ENCODE results near the gene OR1N2. TPM values are rescaled to one million over a fixed set of nuclear protein-coding genes. Genes with fewer than 3 reads are reported as not detected.
A peak's percentile ranks its signal among the peaks of the same experiment; 100 is the strongest.
"Not testable (repeated sequence)": the region's sequence is repeated elsewhere in the genome, so short reads cannot be mapped to it uniquely, and the experiment has no call there.

OR1N2 gene
- polyA plus RNA-seq, 1 donor from 2014 or later = not detected

DNA sequence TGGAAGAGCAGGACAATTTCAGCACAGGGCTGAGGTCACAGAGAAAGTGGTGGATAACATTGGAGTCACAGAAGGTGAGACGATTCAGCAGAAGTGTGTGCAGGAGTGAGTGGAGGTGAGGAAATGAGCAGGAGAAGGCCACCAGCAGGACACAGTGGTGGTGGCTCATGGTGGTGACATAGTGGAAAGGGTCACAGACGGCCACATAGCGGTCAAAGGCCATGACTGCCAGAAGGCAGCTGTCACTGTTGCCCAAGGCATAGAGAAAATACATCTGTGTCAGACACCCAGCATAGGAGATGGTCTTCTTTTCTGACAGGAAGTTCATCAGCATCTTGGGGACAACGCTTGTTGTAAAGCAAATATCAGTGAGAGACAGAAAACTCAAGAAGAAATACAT is 15.0 kb downstream of the OR1N2 start:
- peaks cover 6% of the 10 kb centered on the region for H3K27me3 Mint-ChIP-seq
- H3K27ac Mint-ChIP-seq = no peak overlapping the region
- peaks cover 5% of the 10 kb centered on the region for H3K36me3 Mint-ChIP-seq
- peaks cover 0 to 1% (median 1%) of the 10 kb centered on the region in 3 donors for H3K9me3 Mint-ChIP-seq
- no peak overlapping the region for H3K4me3 Mint-ChIP-seq
- H3K4me1 Mint-ChIP-seq = no peaks in the 10 kb centered on the region

DNA sequence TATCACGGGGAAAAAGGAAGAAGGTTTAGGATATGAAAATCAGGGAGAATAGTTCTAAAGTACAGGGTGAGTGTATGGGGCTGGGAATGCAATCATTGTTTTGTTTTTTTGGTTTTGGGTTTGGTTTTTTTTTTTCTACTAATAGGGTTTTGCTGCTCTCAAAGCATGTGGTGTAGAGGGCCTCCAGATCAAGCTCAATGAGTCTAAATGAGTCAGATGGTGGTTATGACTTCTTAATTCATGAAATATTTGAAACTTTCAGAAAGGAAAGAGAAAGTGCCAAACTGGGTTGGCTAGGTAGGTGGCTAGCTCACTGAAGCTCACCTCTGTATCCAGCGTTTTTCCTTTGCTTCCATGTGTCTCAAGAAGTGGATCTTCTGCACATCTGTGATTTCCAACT is 19.5 kb downstream of the OR1N2 start:
- H3K36me3 Mint-ChIP-seq = peaks cover 4% of the 10 kb centered on the region
- no peaks in the 10 kb centered on the region for H3K27me3 Mint-ChIP-seq
- H3K9me3 Mint-ChIP-seq = peaks cover 0 to 3% (median 2%) of the 10 kb centered on the region in 3 donors
- peak overlapping the region in 1 of 3 donors; percentile 24 for H3K27ac Mint-ChIP-seq
- H3K4me3 Mint-ChIP-seq = no peak overlapping the region
- H3K4me1 Mint-ChIP-seq = no peaks in the 10 kb centered on the region

DNA sequence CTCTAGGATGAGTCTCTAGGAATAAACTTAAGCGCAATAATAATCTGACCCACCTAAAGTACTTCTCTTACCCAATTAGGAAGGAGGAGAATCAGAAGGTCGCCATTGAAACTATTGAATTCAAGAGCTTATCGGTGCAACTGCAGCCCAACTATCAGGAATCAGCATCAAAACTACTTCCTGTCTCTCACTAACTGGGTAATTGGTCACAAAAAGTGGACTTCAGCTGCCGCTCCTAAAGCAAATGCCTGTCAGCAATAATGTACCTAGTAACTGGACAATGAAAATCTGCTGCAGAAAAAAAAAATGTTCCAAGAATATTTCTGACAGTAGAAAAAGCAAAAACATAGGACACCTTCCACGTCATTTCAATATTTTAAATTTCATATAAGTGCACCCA is 27.0 kb downstream of the OR1N2 start:
- H3K27ac Mint-ChIP-seq = no peak overlapping the region
- no peaks in the 10 kb centered on the region for H3K27me3 Mint-ChIP-seq
- peaks cover 4% of the 10 kb centered on the region for H3K36me3 Mint-ChIP-seq
- H3K4me1 Mint-ChIP-seq = no peaks in the 10 kb centered on the region
- H3K4me3 Mint-ChIP-seq = no peak overlapping the region
- H3K9me3 Mint-ChIP-seq = peaks cover 0 to 2% (median 0%) of the 10 kb centered on the region in 3 donors

DNA sequence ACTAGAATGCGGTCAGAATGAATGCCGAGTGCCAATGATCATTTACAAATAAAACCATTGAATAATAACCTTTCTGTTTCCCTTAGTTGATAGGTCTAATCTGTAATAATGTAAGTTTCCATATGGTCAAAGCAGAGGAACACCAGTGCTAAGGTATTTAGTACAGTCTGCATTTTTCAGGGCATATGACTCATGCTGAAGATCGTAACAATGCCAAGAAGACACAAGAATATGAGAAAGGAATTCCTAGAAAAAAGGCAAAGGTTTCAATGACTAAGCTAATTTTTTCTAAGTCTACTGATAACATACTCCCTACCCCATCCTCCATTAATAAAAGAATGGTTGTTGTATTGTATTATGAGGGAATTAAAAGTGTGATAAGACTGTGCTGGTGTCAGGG is 27.4 kb downstream of the OR1N2 start:
- no peaks in the 10 kb centered on the region for H3K4me1 Mint-ChIP-seq
- peaks cover 0 to 2% (median 0%) of the 10 kb centered on the region in 3 donors for H3K9me3 Mint-ChIP-seq
- no peak overlapping the region for H3K4me3 Mint-ChIP-seq
- peaks cover 4% of the 10 kb centered on the region for H3K36me3 Mint-ChIP-seq
- no peak overlapping the region for H3K27ac Mint-ChIP-seq
- no peaks in the 10 kb centered on the region for H3K27me3 Mint-ChIP-seq

DNA sequence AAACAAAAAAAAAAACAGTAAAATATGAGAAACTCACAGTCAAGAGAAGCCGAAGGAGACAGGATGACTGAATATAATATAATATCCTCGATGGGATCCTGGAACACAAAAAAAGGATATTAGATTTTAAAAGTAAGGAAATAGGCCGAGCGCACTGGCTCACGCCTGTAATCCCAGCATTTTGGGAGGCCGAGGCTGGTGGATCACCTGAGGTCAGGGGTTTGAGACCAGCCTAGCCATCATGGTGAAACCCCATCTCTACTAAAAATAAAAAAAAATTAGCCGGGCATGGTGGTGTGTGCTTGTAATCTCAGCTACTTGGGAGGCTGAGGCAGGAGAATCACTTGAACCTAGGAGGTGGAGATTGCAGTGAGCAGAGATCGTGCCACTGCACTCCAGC is 30.4 kb downstream of the OR1N2 start, which contains the start of gene OR1L8:
OR1L8 (minus strand) TSS at position 101 of the 400 bp plus-strand sequence. CDS start 14,907 bp downstream, outside the sequence.
- H3K27me3 Mint-ChIP-seq, H3K4me1 Mint-ChIP-seq, H3K9me3 Mint-ChIP-seq, H3K36me3 Mint-ChIP-seq, H3K4me3 Mint-ChIP-seq: not testable (repeated sequence)
- H3K27ac Mint-ChIP-seq = peak within 1 kb of the TSS in 1 of 3 donors; percentile 33

Other genes with a start within 250 kb of the OR1N2 start
- 17.5 TPM for gene PTGS1, start 182.1 kb upstream of the OR1N2 start, polyA plus RNA-seq
- not detected for gene OR1J1, start 75.2 kb upstream of the OR1N2 start, polyA plus RNA-seq
- gene OR1J2, start 42.3 kb upstream of the OR1N2 start, polyA plus RNA-seq = not detected
- gene OR1J4, start 34.0 kb upstream of the OR1N2 start, polyA plus RNA-seq = not detected
- gene OR1N1, start 25.8 kb upstream of the OR1N2 start, polyA plus RNA-seq = not detected
- gene OR1L8, start 30.3 kb downstream of the OR1N2 start, polyA plus RNA-seq = not detected
- not detected for gene OR1Q1, start 61.6 kb downstream of the OR1N2 start, polyA plus RNA-seq
- gene OR1B1, start 104.5 kb downstream of the OR1N2 start, polyA plus RNA-seq = not detected
- 0.99 TPM for gene OR1L1, start 108.6 kb downstream of the OR1N2 start, polyA plus RNA-seq
- gene OR1L3, start 122.0 kb downstream of the OR1N2 start, polyA plus RNA-seq = not detected
- gene OR1L4, start 170.9 kb downstream of the OR1N2 start, polyA plus RNA-seq = not detected
- gene OR1L6, start 189.2 kb downstream of the OR1N2 start, polyA plus RNA-seq = not detected
- gene OR5C1, start 235.8 kb downstream of the OR1N2 start, polyA plus RNA-seq = not detected
- gene OR1K1, start 247.0 kb downstream of the OR1N2 start, polyA plus RNA-seq = not detected

Data from IgD-negative memory B cell (primary cell).